HK-2 (cell line): ENCODE results near the gene AXIN1.

Experiments used
- DNase-seq: peaks from one replicate; pipeline ENCODE4 v3.0.0-alpha.2; 2018; ENCODE audit not compliant: unreplicated experiment

Gene AXIN1

DNA sequence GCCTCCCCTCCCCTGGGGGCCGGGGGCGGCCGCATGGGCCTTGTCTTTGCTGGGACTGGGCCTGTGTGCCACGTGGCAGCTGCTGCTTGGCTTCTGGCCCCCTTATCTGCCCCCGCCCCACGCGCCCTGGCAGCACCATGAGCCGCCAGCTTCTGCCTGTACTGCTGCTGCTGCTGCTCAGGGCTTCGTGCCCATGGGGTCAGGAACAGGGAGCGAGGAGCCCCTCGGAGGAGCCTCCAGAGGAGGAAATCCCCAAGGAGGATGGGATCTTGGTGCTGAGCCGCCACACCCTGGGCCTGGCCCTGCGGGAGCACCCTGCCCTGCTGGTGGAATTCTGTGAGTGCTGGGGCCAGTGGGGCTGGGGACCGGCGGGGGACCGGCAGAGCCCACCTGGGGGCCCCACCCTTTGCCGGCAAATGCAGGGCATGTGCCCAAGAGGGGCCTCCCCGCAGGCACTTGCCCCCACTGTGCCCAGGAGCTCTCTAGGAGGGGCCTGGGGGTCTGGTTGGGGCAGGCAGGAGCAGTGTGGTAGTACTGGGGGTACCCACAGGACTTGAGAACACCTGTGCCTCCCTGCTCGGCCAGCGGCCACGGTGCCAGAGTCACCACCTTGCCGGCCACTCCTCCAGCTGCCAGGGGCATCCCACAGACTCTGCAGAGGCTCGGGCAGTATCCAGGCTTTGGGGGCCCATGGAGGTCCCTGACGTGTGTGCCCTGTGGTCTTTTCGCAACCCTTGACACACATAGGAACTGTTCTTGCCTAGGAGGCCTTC, 69.3 kb downstream of the AXIN1 start, which contains the start of gene PDIA2:
PDIA2 (plus strand) TSS at position 132 of the 773 bp plus-strand sequence; CDS start at position 138, 6 bp downstream.
- DNase-seq: no peak

DNA sequence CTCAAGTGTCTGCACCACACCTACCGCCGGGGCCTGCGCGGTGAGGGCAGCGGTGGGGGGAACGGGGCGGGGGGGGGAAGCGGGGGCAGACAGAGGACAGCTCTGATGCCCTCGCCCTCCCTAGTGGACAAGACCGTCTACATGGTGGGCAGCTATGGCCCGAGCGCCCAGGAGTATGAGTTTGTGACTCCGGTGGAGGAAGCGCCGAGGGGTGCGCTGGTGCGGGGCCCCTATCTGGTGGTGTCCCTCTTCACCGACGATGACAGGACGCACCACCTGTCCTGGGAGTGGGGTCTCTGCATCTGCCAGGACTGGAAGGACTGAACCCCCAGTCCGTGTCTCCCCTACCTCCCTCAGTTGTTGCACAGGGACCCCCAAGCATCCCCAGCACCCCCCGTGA, 70.0 kb downstream of the AXIN1 start:
- DNase-seq: no peak

- no peak for DNase-seq
These were observed 70.8 kb downstream of the AXIN1 start for GRCh38 chr16:281660-282255.

DNA sequence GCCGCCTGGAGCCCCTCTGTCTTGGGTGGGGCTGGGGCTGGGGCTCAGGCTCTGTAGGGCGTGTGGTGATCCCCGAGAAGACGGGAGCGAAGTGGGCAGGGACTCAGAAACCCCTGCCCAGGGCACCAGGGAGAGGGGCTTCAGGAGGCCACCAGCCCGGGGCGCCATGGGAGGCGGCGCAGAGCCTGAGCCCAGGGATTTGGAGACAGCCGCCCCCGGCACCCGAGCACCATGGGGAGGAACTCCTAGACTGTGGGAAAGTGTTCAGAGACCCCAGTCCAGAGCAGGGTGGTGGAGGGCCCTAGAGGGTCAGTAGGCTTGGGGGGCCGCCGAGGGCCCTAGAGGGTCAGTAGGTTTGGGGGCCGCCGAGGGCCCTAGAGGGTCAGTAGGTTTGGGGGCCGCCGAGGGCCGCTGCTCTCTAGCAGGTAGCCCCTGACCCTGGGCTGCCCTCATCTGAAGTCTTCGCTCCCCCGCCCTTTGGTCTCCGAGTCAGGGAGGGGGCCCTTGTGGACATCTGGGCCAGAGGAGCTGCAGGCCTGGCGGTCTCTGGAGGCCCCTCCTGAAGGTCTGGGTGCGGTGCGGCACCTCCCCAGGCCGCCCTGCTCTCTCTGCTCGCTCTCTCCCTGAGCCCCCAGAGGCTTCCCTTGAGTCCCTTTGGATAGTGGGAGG, 71.4 kb downstream of the AXIN1 start:
- no peak for DNase-seq

- no peak for DNase-seq
These were observed 72.0 kb downstream of the AXIN1 start, which contains the start of gene ARHGDIG for GRCh38 chr16:280552-280951. Gene ARHGDIG (plus strand): TSS chr16:280591. CDS start chr16:280681, 90 bp downstream.

GRCh38 chr16:280005-280460, 72.5 kb downstream of the AXIN1 start:
- no peak for DNase-seq

DNA sequence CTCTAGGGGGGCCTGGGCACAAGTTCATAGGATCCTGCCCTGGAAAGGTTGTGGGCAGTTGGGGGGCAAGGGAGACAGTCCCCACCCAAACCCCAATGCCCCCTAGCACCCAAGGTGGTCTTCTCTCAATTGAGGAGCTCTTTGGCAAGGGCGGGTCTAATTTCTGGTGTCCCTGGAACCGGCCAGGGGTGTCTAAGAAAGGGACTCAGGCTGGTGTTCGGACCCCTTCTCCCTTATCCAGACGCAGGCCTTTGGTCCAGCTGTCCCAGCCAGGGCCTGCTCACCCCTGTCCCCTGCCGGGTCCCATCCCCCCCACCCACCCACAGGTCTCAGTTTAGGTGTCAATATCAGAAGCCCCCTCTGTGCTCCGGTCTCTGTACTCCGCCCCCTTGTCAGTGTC, 73.0 kb downstream of the AXIN1 start:
- DNase-seq: no peak

DNA sequence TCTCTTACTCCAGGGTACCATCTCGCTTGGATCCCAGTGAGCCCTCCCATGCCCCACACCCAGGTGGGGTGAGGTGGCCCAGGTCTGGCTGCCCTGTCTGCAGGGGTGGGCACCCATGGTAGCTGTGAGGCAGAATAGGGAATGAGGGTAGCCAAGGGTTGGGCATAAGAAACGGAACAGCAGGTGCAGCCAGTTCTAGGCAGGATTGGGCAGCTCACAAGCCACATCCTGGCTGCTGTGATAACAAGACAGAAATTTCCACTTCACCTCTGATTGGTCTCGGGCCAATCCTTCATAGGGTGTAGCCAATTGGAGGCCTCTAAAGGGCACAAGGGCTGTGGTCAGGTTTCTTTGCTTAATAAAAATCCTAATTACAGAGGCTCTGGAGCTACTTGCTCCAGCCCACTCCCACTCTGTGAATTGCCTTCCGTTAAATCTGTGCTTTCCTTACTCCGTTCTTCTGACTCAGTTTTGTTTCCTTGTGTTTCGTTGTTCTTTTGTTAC, 73.6 kb downstream of the AXIN1 start:
- DNase-seq: no peak

- no peak for DNase-seq
These were observed 76.0 kb downstream of the AXIN1 start for GRCh38 chr16:276426-277077.

GRCh38 chr16:275786-276232, 76.7 kb downstream of the AXIN1 start, which contains the start of gene RGS11:
Gene RGS11 (minus strand): TSS chr16:275944. CDS start chr16:275911, 33 bp downstream.
- DNase-seq: no peak

- DNase-seq: no peak
These were observed 77.4 kb downstream of the AXIN1 start for GRCh38 chr16:275041-275641.

DNA sequence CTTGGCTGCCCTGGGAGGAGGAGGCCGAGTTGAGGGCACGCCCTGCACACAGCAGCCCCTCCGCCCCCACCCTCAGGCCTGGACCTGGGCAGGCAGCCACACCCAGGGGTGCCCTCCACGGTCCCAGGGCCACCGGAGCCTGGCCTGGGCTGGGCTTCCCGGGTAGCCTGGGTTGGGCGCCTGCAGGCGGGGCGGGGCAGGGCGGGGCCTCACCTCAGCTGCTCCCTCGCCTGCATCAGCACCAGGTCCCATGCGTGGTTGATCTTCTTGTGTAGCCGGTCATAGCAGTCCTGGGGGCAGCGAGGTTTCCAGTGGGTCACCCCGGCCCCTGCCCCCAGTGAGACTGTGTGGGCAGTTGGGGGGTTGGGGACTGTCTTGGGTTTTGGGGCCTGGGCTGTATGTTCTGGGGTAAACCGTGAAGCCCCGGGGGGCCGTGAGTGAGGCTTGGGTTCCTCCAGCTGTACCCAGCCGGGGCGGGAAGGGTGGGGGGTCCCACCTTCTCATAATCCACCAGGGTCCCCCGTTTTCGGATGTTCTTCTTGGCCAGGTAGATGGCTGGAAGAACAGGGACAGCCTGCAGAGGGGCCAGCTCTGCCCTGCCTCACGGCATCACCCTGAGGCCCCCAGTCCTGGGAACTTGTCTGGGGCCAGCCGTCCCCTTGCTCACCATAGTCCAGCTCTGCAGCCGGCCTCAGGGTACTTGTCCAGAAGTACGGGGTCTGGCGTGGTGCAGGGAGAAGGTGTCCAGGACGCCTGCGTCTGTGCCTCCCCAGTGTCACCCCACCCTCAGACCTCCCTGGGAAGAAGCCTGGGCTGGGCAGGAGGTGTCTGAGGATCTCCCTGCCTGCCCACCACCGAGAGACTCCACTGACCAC, 78.7 kb downstream of the AXIN1 start:
- no peak for DNase-seq

DNA sequence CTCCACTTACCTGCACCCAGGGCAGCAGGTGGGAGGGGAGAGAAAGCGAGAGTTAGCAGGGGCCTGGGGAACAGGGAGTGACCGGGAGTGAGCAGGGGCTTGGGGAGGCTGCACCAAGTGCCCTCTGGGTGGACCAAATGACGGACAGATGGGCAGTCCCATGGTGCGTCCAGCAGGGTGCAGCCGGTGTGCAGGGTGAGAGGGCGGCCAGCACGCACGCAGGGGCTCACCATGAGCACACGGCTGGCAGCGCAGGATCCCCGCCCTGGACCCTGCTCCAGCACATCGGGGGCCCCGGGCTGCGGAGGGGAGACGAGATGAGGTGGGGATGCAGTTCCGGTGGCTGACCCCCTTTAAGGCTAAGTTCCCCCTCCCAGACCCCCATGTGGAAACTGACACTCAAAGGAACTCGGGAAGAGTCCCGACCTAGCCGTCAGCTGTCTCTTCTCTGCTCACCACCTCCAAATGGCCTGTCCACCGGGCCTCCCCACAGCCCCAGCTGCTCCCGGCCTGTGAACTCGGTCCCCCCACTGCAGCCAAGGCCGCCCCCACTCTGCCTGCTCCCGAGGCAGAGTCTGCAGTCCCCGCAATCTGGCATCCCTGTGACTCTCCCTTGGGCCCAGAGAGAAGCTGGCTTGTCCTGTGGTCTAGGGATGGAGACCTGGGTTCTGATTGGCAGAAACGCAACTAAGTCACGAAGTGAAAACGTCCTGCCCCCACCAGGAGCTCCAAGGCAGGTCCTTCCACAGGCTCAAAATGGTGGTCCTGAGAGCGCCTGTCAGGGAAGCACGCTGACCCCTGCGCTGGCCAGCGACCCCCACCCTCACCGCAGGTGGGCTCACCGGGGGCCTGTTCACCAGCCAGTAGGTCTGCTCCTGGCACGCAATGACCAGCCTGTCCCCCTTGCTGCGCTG, 79.6 kb downstream of the AXIN1 start:
- no peak for DNase-seq

DNA sequence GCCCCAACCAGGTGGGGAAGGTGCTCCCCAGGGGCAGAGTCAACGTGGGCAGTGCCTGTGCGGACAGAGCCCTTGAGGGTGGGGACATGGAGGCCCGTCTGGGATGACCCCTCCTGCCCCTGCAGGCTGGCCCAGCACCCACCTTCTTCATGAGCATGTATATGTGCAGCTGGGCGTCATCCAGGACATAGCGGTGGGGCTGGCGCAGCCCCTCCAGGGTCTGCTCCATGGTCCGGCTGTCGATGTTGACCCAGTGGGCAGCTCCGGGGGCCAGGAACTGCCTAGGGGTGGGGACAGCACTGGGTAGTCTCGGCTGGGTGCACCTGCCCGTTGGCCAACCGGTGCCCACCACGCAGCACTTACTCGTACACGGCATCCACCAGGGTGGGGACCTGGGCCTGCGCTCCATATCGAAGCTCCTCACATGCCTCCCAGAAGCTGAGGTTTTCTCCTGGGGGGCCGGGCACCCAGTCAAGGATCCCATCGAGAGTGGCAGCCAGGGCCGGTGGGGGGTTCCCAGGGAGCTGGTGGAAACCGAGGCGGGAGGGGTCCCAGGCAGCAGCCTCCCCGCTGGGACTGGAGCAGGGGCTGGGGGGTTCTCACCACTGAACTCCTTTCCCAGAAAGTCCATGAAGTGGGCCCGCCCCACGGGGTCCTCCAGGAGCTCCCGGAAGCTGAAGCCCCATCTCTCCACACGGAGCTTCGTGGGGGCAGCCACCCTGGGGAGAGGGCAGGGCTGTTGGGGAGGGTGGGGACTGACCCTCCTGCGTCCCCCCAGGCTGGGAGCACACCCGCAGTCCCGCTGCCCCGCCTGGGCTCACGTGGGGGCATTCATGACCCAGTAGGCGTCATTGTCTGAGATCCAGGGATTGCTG, 81.9 kb downstream of the AXIN1 start:
- DNase-seq: no peak

DNA sequence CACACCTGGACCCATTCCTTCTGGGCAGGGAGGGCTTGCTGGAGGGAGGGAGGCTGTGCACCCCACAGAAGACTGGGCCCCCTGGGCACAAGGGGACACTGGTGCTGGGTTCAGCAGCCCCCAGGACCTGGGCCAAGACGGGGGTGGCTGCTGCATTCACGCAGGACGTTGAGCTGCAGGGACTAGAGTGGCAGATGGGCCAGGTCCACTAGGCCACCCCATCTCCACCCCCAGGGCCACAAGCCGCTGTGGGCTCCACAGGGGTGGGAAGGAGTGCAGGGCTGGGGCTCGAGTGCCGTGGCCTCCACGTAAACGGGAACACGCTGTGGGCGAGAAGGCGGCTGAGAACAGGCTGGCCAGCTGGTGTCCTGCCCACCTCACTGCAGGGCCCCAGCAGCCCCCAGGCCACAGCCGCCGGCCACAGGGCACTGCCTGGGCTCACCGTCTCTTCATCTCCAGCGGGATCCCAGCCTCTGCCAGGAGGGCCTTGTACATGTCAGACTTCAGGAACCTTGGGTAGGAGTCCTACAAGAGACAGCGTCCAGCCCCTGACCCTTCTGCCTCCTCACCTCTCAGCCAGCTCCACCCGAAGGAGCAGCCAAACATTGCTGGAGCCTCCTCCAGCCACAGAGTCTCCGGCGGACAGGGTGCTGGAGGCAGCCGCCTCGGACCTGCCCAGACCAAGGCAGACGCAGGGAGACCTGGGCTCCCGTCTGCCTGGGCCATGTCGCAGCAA, 83.3 kb downstream of the AXIN1 start:
- DNase-seq: no peak

DNA sequence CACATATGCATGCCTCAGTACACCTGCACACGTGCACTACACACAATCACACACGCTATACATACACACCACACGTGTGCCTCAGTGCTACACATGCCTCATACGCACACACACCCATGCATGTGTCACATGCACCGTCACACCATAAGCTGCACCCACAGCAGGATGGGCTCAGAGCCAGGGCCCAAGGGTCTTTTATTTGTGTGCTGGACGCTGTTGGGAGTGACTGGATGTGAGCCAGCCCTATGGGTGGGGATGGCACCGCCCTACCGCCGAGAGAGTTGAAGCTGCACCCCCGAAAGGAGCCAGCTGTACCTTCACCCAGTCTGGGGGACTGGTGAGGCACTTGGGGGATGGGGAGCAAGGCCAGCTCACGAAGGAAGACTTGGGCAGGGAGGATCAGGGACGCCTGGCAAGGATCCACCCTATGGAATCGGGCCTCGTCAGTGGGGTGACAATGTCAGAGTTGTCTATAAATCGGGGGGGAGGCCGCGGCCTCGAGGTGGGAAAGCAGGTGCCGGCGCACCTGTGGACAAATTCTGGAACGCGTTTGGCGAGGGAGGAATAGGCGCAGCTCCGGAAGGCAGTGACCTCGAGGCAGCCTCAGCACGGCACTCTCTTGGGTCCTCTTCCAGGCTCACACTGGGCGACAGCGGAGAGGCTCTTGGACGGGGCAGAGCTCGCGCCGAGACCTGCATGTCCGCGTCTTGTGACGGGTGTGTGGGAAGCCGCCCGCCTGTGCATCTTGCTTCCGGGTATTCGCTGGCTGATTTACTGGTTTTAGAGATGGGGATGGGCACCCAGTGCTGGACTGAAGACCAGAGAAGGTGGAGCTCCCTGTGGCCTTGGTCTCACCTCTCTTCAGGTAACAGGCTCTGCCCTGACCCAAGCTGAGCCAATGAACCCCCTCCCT, 84.1 kb downstream of the AXIN1 start:
- no peak for DNase-seq
